Measurements from ENCODE around the gene BICD1.

GRCh38 chr12:32102234-32102633 is 4.4 kb upstream of the BICD1 start:
- no peak for TF ChIP-seq CTCF (IDR thresholded peaks at IDR 0.05)
- TF ChIP-seq EZH2 (IDR thresholded peaks at IDR 0.05; ENCODE audit: borderline replicate concordance, insufficient read depth, low read depth, low read length, poor library complexity, severe bottlenecking): no peak
